ENCODE results near the gene PPFIA3.

Gene PPFIA3

DNA sequence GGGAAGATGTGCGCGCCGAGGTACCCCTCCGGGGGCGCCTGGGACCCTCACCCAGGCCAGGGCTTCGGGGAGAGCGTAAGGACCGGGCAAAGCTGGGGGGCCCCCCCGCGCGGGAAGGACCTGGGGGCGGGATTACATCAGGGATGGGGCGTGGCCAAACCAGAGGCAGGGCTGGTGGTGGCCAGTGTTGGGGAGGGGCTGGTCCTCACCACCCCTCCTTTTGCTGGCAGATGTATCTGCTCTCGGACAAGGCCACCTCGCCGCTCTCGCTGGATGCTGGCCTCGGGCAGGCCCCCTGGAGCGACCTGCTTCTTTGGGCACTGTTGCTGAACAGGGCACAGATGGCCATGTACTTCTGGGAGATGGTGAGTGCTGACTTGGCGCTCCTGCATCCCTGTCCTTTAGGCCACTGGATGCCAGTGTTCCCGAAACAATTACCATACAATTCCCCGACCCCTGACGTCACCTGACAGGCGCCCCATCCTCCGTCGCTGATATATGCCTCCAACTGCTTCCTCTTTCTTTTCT lies 63.6 kb downstream of the PPFIA3 start:
- DNase-seq = no peak

DNA sequence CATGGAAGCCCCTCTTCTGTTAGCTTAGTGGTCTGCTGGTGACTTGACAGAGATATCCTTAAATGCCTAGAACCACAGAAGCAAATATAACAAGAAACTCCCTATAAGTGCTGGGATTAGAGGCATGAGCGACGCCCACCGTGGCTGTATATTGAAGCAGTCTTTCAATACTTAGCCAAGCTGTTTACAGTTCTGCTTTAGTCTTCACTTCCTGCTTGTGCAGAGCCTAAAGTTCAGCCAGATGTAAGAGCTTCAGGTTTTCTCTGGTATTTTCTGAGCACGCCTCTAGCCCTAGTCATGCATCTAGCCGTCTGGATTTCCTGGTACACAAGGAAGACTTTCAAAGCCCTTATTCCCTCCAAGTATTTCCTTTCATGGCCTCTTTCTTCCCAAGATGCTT lies 66.8 kb downstream of the PPFIA3 start:
- DNase-seq = no peak

DNA sequence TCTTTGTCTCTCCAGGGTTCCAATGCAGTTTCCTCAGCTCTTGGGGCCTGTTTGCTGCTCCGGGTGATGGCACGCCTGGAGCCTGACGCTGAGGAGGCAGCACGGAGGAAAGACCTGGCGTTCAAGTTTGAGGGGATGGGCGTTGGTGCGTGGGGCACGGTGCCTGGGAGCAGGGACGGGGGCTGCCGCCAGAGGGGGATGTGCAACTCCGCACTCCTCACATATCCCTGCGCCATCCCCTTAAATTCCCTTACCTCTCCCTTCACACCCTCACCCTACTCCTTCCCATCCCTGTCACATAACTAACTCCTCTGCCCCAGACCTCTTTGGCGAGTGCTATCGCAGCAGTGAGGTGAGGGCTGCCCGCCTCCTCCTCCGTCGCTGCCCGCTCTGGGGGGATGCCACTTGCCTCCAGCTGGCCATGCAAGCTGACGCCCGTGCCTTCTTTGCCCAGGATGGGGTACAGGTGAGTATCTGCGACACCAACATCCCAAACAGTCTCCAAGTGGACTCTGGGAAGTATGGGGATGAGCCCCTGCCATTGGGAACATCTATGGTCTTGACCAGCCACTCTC lies 69.4 kb downstream of the PPFIA3 start:
- no peak for DNase-seq

GRCh38 chr19:49189259-49189658 lies 69.9 kb downstream of the PPFIA3 start:
- no peak for DNase-seq

DNA sequence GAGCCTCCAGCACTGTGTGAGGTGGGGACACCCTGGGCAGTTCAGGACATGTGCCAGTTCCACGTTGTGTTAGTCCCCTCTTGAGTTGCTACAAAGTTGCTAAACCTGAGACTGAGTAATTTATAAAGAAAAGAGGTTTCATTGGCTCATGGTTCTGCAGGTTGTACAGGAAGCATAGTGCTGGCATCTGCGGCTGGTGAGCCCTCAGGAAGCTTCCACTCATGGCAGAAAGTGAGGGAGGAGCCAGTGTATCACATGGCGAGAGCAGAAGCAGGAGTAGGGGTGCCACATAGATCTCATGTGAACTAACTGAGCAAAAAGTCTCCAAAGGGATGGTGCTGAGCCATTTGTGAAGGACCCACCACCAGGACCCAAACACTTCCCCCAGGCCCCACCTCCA lies 71.4 kb downstream of the PPFIA3 start:
- DNase-seq = no peak

- no peak for DNase-seq
Measured at GRCh38 chr19:49193822-49194394, 74.6 kb downstream of the PPFIA3 start.

DNA sequence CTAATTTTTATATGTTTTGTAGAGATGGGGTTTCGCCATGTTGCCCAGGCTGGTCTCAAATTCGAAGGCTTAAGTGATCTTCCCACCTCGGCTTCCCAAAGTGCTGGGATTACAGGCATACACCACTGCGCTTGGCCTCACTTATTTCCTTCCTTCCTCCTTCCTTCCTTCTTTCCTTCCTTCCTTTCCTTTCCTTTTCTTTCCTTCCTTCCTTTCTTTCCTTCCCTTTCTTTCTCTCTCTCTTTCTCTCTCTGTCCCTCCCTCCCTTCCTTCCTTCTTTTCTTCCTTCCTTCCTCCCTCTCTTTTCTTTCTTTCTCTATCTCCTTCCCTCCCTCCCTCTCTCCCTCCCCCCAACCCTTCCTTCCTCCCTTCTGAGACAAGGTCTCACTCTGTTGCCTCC lies 75.1 kb downstream of the PPFIA3 start:
- DNase-seq = no peak

GRCh38 chr19:49196527-49197240 lies 77.3 kb downstream of the PPFIA3 start:
- peak; percentile 59 to 72 (median 68) for DNase-seq

DNA sequence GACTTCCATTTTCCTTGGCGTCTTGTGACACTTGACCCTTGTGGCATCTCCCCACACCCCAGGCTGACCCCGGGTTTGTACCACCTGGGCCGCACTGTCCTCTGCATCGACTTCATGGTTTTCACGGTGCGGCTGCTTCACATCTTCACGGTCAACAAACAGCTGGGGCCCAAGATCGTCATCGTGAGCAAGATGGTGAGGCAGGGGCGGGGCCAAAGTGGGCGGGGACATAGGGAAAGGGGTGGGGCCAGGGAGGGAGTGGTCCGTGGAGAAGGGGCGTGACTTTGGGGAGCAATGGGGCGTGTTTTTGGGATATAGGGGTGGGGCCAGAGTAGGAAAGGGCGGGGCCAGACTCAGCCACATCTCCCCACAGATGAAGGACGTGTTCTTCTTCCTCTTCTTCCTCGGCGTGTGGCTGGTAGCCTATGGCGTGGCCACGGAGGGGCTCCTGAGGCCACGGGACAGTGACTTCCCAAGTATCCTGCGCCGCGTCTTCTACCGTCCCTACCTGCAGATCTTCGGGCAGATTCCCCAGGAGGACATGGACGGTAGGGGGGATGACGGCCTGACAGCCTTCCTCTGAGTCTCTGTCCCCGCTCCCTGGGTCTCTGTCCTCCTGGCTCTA lies 81.0 kb downstream of the PPFIA3 start:
- no peak for DNase-seq

All from NCI-H1417 (cell line).